Neural cell (in vitro differentiated cells): ENCODE measurements around the gene KRT12. TPM values are rescaled to one million over a fixed set of nuclear protein-coding genes. Genes with fewer than 3 reads are reported as not detected.

Experiments used
- H2AFZ ChIP-seq: fragments of 200-600, 300-800 bp; sonication (generic), shearing (Covaris generic); 2 replicates; pipeline ENCODE4 v1.6.0; 2014; ENCODE audit warnings: low read depth, mild to moderate bottlenecking, antibody characterized with exemption, low read length, moderate library complexity
- H3F3A ChIP-seq: fragments of 200-600 bp; shearing (Covaris generic); 2 replicates; pipeline ENCODE4 v1.6.1; 2016; ENCODE audit warnings: mild to moderate bottlenecking, moderate library complexity, mixed read lengths, antibody characterized with exemption, low read length; ENCODE audit not compliant: insufficient read depth, poor library complexity, severe bottlenecking
- H3K27ac ChIP-seq: fragments of 200-600, 300-800 bp; sonication (generic), shearing (Covaris generic); 2 replicates; pipeline ENCODE4 v1.5.1; 2014; ENCODE audit warnings: mild to moderate bottlenecking, low read length, moderate library complexity
- H3K27me3 ChIP-seq: fragments of 300-800, 200-600 bp; sonication (generic), shearing (Covaris generic); 2 replicates; pipeline ENCODE4 v1.6.0; 2014; ENCODE audit warnings: mild to moderate bottlenecking, low read depth, low read length, moderate library complexity; ENCODE audit not compliant: insufficient read depth
- H3K36me3 ChIP-seq: fragments of 300-800, 200-600 bp; sonication (generic), shearing (Covaris generic); 2 replicates; pipeline ENCODE4 v1.5.1; 2014; ENCODE audit warnings: mild to moderate bottlenecking, antibody characterized with exemption, low read length, moderate library complexity; ENCODE audit not compliant: insufficient read depth
- H3K4me2 ChIP-seq: fragments of 300-800, 200-600 bp; sonication (generic), shearing (Covaris generic); 2 replicates; pipeline ENCODE4 v1.6.0; 2014; ENCODE audit warnings: mild to moderate bottlenecking, low read length
- H3K4me3 ChIP-seq: fragments of 300-800, 200-600 bp; sonication (generic), shearing (Covaris generic); 2 replicates; pipeline ENCODE4 v1.5.1; 2014; ENCODE audit warnings: mild to moderate bottlenecking, low read length, moderate library complexity
- H3K79me2 ChIP-seq: fragments of 200-600 bp; shearing (Covaris generic); replicated peaks from 2 replicates; pipeline ENCODE4 v1.6.0; 2014; ENCODE audit warnings: mild to moderate bottlenecking, low read length, moderate library complexity; ENCODE audit not compliant: insufficient read depth
- H3K9ac ChIP-seq: fragments of 300-800, 200-600 bp; sonication (generic), shearing (Covaris generic); 2 replicates; pipeline ENCODE4 v1.6.1; 2016; ENCODE audit warnings: mild to moderate bottlenecking, low read length, mixed read lengths
- H3K9me2 ChIP-seq: fragments of 200-600 bp; shearing (Covaris generic); 2 replicates; pipeline ENCODE4 v1.6.1; 2016; ENCODE audit warnings: mild to moderate bottlenecking, low read length, mixed read lengths; ENCODE audit not compliant: insufficient read depth
- H3K9me3 ChIP-seq: fragments of 200-600, 300-800 bp; sonication (generic), shearing (Covaris generic); 2 replicates; pipeline ENCODE4 v1.6.1; 2016; ENCODE audit warnings: mild to moderate bottlenecking, mixed run types, low read length, moderate library complexity, mixed read lengths
- H4K20me1 ChIP-seq: fragments of 200-600 bp; shearing (Covaris generic); 2 replicates; pipeline ENCODE4 v1.6.1; 2016; ENCODE audit warnings: mild to moderate bottlenecking, mixed run types; ENCODE audit not compliant: insufficient read depth
- CTCF ChIP-seq: fragments of 450-650 bp; IDR thresholded peaks from 2 replicates; pipeline ENCODE4 v1.5.1; 2014; ENCODE audit warnings: antibody characterized with exemption, mild to moderate bottlenecking, moderate library complexity; ENCODE audit not compliant: poor library complexity, severe bottlenecking
- EP300 ChIP-seq: fragments of 450-650 bp; conservative IDR thresholded peaks from 2 replicates; pipeline ENCODE4 v1.6.1; 2014; ENCODE audit warnings: antibody characterized with exemption, mild to moderate bottlenecking, moderate library complexity; ENCODE audit not compliant: poor library complexity, severe bottlenecking
- EZH2 ChIP-seq: fragments of 200-600, 300-800 bp; shearing (Covaris generic), sonication (generic); IDR thresholded peaks from 2 replicates; pipeline ENCODE4 v1.6.1; 2014; ENCODE audit warnings: antibody characterized with exemption, low read length, borderline replicate concordance, mild to moderate bottlenecking; ENCODE audit not compliant: insufficient read depth, poor library complexity, severe bottlenecking
- MXI1 ChIP-seq: fragments of 450-650 bp; conservative IDR thresholded peaks from 2 replicates; pipeline ENCODE4 v1.6.1; 2014; ENCODE audit warnings: antibody characterized with exemption, mild to moderate bottlenecking; ENCODE audit not compliant: poor library complexity, severe bottlenecking
- POLR2AphosphoS5 ChIP-seq: IDR thresholded peaks from 2 replicates; pipeline ENCODE4 v1.6.1; 2012
- RAD21 ChIP-seq: fragments of 450-650 bp; conservative IDR thresholded peaks from 2 replicates; pipeline ENCODE4 v1.6.1; 2014; ENCODE audit warnings: antibody characterized with exemption, mild to moderate bottlenecking, moderate library complexity
- REST ChIP-seq: IDR thresholded peaks from 2 replicates; pipeline ENCODE4 v1.6.1; 2012; ENCODE audit warnings: borderline replicate concordance
- SMC3 ChIP-seq: fragments of 450-650 bp; conservative IDR thresholded peaks from 2 replicates; pipeline ENCODE4 v1.6.1; 2014; ENCODE audit warnings: antibody characterized with exemption, mild to moderate bottlenecking, moderate library complexity; ENCODE audit not compliant: poor library complexity
- TAF1 ChIP-seq: IDR thresholded peaks from 2 replicates; pipeline ENCODE4 v1.6.1; 2012; ENCODE audit warnings: low read depth
- polyA plus RNA-seq: library from polyadenylated mRNA; depleted of rRNA; stranded (reverse); fragments of >200 nt; gene quantifications from 2 replicates; pipeline ENCODE4 v1.2.3, GENCODE V29; 2014

KRT12 gene
- polyA plus RNA-seq, 1 donor from 2014 or later, result not detected

GRCh38 chr17:40900809-40901356, 33.9 kb upstream of the KRT12 start:
- TF ChIP-seq MXI1 (no peak), EP300 (no peak), CTCF (no peak), POLR2AphosphoS5 (no peak), RAD21 (no peak), TAF1 (no peak), SMC3 (no peak), EZH2 (no peak), REST (no peak)
- no peak overlapping the region for H3K27ac ChIP-seq

GRCh38 chr17:40896916-40897455, 30.0 kb upstream of the KRT12 start:
- Histone ChIP-seq H3K9ac (no peak overlapping the region), H4K20me1 (no peaks in the 10 kb centered on the region), H3K4me3 (no peak overlapping the region), H3K9me2 (no peaks in the 10 kb centered on the region), H3K9me3 (no peaks in the 10 kb centered on the region), H3K79me2 (no peaks in the 10 kb centered on the region), H3F3A (no peaks in the 10 kb centered on the region), H2AFZ (no peak overlapping the region), H3K27me3 (no peaks in the 10 kb centered on the region), H3K27ac (no peak overlapping the region), H3K36me3 (no peaks in the 10 kb centered on the region), H3K4me2 (no peak overlapping the region)
- TF ChIP-seq REST, result no peak
- no peak for TF ChIP-seq POLR2AphosphoS5
- TF ChIP-seq TAF1, result no peak
- no peak for TF ChIP-seq RAD21
- no peak for TF ChIP-seq EP300
- no peak for TF ChIP-seq SMC3
- TF ChIP-seq EZH2, result no peak
- TF ChIP-seq CTCF, result no peak

More at GRCh38 chr17:40900809-40901356, 33.9 kb upstream of the KRT12 start:
- Histone ChIP-seq H3K36me3 (no peaks in the 10 kb centered on the region), H3K9ac (no peak overlapping the region), H3K9me3 (no peaks in the 10 kb centered on the region), H3K27me3 (no peaks in the 10 kb centered on the region), H3K9me2 (no peaks in the 10 kb centered on the region), H3F3A (no peaks in the 10 kb centered on the region), H2AFZ (no peak overlapping the region), H3K4me2 (no peak overlapping the region), H3K79me2 (no peaks in the 10 kb centered on the region), H4K20me1 (no peaks in the 10 kb centered on the region), H3K4me3 (no peak overlapping the region)
